GM20000 (cell line): ENCODE results near the gene HHIP.

Source experiments
- DNase-seq: peaks from one replicate; pipeline ENCODE4 v3.0.0; 2012; ENCODE audit warnings: low spot score
- TF ChIP-seq, protein P1 (sequence below): IDR thresholded peaks from 2 replicates; pipeline ENCODE4 v1.5.1; 2012; ENCODE audit warnings: mild to moderate bottlenecking, control low read depth; ENCODE audit errors: extremely low read depth, missing control alignments

HHIP gene

DNA sequence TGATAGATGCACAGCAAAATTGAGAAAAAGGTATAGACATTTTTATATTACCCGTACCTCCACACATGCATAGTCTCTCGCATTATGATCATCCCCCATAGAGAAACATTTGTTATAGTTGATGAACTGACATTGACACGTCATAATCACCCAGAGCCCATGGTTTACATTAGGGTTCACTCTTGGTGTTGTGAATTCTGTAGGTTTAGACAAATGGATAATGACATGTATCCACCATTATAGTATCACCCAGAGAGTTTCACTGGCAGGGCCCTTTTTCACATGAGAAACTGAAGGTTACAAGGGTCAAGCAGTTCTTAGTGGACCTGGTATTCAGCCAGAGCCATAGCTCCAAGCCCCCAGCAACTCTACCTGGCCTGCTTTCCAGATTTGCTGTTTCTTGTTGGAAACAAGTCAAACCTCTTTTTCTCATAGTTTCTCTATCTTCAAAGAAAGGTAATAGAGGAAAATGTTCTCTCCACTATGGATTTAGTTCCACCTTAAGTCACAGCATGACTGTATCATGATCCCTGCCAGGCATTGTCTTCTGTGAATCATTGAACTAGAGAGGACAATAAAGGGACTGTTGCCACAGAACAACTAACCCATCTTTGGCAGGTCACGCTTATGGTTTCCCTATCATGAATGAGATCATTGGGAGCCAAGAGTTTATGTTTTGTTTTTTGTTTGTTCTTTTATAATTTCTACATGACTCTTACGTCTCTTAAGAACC, 64.0 kb downstream of the HHIP start:
- TF ChIP-seq, protein P1, sequence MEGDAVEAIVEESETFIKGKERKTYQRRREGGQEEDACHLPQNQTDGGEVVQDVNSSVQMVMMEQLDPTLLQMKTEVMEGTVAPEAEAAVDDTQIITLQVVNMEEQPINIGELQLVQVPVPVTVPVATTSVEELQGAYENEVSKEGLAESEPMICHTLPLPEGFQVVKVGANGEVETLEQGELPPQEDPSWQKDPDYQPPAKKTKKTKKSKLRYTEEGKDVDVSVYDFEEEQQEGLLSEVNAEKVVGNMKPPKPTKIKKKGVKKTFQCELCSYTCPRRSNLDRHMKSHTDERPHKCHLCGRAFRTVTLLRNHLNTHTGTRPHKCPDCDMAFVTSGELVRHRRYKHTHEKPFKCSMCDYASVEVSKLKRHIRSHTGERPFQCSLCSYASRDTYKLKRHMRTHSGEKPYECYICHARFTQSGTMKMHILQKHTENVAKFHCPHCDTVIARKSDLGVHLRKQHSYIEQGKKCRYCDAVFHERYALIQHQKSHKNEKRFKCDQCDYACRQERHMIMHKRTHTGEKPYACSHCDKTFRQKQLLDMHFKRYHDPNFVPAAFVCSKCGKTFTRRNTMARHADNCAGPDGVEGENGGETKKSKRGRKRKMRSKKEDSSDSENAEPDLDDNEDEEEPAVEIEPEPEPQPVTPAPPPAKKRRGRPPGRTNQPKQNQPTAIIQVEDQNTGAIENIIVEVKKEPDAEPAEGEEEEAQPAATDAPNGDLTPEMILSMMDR: no peak

DNA sequence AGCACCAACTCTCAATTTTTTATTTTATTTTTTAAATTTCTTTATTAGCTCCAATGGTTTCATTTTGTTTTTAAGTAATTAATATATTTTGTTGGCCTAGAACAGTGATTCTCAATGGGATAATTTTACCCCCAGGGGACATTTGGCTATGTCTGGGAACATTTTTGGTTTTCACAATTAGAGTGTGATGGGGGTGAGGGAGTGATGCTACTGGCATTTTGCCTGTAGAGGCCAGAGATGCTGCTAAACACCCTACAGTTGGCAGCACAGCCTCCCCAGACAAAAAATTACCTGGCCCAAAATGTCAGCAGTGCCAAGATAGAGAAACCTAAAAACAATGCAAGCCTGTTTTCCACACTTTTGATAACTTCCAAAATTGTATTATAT, 64.6 kb downstream of the HHIP start:
- TF ChIP-seq, protein P1: no peak
- no peak for DNase-seq

More for the DNA sequence above, 64.0 kb downstream of the HHIP start:
- DNase-seq: no peak

DNA sequence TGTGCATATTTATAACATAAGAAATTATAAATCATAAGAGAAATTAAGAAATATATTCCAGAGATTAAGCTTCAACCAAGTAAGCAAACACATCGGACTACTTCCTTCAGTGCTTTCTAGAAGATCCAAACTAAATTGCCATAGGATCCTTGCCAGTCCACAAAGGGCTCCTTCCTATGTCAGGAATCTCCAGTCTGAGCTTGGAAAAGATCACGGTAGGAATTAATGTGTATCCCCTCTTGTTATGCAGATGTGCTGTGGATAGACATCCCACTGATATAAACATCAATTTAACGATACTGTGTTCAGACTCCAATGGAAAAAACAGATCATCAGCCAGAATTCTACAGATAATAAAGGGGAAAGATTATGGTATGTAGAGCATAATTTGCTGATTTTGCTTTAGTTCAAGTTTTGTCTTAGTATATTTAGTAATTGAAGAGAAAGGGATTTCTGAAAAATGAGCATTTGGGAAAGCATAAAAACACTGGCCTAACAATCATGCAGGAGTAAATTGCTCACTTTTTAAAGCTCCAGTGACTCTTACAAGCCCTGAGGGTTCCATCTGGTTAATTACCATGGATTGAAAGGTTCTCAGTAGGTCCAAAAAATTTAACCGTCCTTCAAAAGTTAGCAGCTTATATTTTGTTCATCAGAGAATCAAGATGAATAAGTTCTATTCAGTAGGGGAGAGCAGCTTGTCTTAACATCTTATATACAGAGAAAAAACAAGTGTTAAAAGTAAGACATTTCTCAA, 65.9 kb downstream of the HHIP start:
- DNase-seq: no peak
- TF ChIP-seq, protein P1: no peak

DNA sequence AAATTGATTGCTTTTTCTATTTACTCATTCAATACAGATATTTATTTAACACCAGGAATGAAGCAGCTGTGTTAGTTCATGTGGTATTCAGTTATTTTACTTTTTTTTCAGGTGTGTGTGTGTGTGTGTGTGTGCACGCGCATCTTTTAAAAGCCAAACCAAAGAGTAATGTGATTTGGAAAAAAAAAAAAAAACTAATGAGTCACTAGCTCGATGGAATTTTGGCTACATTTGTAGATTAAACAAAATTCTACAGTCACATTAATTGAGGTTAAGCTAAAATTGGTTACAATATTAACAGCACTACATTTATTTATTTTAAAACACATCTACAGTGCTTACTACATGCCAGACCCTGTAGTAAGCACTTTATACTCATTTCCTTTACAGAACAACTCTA, 66.8 kb downstream of the HHIP start:
- no peak for DNase-seq

DNA sequence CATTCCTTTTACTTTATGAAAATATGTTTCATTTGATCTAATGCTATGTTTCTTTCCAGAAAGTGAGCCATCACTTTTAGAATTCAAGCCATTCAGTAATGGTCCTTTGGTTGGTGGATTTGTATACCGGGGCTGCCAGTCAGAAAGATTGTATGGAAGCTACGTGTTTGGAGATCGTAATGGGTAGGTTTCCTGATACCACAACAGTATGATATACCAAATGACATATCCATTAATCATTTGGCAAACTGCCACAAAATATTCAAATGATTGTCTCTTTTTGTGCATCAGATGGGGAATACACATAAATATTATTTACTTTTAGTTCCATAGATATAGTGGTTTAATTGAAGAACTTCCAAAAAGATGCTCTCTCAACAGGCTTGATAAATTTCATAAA, 68.2 kb downstream of the HHIP start:
- no peak for DNase-seq
- TF ChIP-seq, protein P1: no peak

More for the DNA sequence above, 66.8 kb downstream of the HHIP start:
- TF ChIP-seq, protein P1: no peak

DNA sequence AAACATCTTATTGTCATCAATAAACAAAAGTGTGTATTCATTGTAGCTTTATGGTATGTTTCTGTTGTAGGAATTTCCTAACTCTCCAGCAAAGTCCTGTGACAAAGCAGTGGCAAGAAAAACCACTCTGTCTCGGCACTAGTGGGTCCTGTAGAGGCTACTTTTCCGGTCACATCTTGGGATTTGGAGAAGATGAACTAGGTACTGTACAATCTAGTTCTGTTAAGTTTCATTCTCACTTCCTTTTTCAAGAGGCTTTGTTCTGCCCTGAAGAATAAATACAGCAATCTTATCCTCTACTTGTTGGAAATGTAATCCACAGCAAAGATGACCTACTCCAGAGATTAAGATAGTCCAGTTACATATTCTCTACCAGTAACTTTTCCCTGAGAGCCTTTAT, 69.3 kb downstream of the HHIP start:
- TF ChIP-seq, protein P1: no peak
- no peak for DNase-seq

DNA sequence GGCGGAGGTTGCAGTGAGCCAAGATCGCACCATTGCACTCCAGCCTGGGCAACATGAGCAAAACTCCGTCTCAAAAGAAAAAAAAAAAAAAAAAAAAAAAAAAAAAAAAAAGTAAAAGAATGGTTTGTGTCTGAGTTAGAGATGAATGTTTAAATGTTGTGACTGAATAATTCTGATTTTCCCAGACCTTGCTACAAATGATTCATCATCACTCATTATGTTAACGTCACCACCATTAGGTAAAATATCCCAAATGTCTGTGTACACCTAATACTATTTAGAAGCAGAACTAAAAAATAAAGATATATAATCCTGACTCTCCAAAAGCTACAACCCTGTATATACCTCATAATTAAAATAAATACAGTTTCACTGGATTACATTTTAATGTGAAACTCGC, 70.8 kb downstream of the HHIP start:
- TF ChIP-seq, protein P1: no peak
- DNase-seq: no peak
